CD14-positive monocyte (primary cell): ENCODE results near the gene SLC12A8. TPM values are rescaled to one million over a fixed set of nuclear protein-coding genes. Genes with fewer than 3 reads are reported as not detected.

Experiments
- DNase-seq, 3 donors: peaks; one replicate each; pipeline ENCODE4 v3.0.0-alpha.2; 2011 to 2022
- H2AFZ ChIP-seq: 2 replicates; pipeline ENCODE4 v1.6.0; 2012; ENCODE audit warnings: mild to moderate bottlenecking, low read depth, low read length, inconsistent platforms; ENCODE audit not compliant: insufficient read depth, poor library complexity, severe bottlenecking
- H3K27ac ChIP-seq, 2 donors: 1 replicate in 1 of 2; 2 replicates in 1 of 2; pipeline ENCODE4 v1.5.1; 2012 to 2013; ENCODE audit warnings: low read length in 2 of 2, control low read depth in 1 of 2, inconsistent platforms in 1 of 2, low read depth in 1 of 2, mild to moderate bottlenecking in 1 of 2
- H3K27me3 ChIP-seq, 2 donors: one replicate each; pipeline versions ENCODE4 v1.6.0 to v1.6.1; 2011 to 2013; ENCODE audit warnings: low read length in 2 of 2; ENCODE audit not compliant: control insufficient read depth in 2 of 2, insufficient read depth in 2 of 2
- H3K36me3 ChIP-seq, 2 donors: replicated peaks in 1 of 2; 1 replicate in 1 of 2; 2 replicates in 1 of 2; pipeline versions ENCODE4 v1.5.1 to v1.6.1; 2012 to 2013; ENCODE audit warnings: low read length in 2 of 2, control low read depth in 1 of 2, inconsistent platforms in 1 of 2, mild to moderate bottlenecking in 1 of 2; ENCODE audit not compliant: insufficient read depth in 2 of 2, control insufficient read depth in 1 of 2
- H3K4me1 ChIP-seq, 2 donors: 1 replicate in 1 of 2; 2 replicates in 1 of 2; pipeline versions ENCODE4 v1.5.1 to v1.6.1; 2012 to 2013; ENCODE audit warnings: low read length in 2 of 2, control low read depth in 1 of 2, inconsistent platforms in 1 of 2, mild to moderate bottlenecking in 1 of 2, moderate library complexity in 1 of 2; ENCODE audit not compliant: insufficient read depth in 2 of 2, control insufficient read depth in 1 of 2
- H3K4me2 ChIP-seq: replicated peaks from 2 replicates; pipeline ENCODE3; 2012; ENCODE audit warnings: low read length, moderate library complexity, mild to moderate bottlenecking; ENCODE audit not compliant: poor library complexity, severe bottlenecking; ENCODE audit errors: extremely low read depth
- H3K4me3 ChIP-seq, 3 experiments: fragments of 200-600 bp in 1 of 3; sonication (generic) in 1 of 3; replicated peaks in 1 of 3; 1 replicate in 2 of 3; 2 replicates in 1 of 3; pipeline ENCODE4 v1.5.1; 2011 to 2013; ENCODE audit warnings: low read length in 3 of 3, mild to moderate bottlenecking in 3 of 3, control low read depth in 2 of 3, low read depth in 2 of 3, inconsistent platforms in 1 of 3, moderate library complexity in 1 of 3
- H3K79me2 ChIP-seq: 2 replicates; pipeline ENCODE4 v1.6.0; 2012; ENCODE audit warnings: mild to moderate bottlenecking, control low read depth, inconsistent platforms, low read length, moderate library complexity; ENCODE audit not compliant: insufficient read depth
- H3K9ac ChIP-seq: 2 replicates; pipeline ENCODE4 v1.6.0; 2017; ENCODE audit warnings: low read length, mild to moderate bottlenecking; ENCODE audit not compliant: insufficient read depth, poor library complexity, severe bottlenecking
- H3K9me3 ChIP-seq, 2 donors: replicated peaks in 1 of 2; 1 replicate in 1 of 2; 2 replicates in 1 of 2; pipeline versions ENCODE4 v1.5.1 to v1.6.1; 2012 to 2013; ENCODE audit warnings: low read length in 2 of 2, control low read depth in 1 of 2; ENCODE audit not compliant: control insufficient read depth in 1 of 2, insufficient read depth in 1 of 2
- H4K20me1 ChIP-seq: 2 replicates; pipeline ENCODE4 v1.6.0; 2012; ENCODE audit warnings: mild to moderate bottlenecking, low read length, control low read depth, moderate library complexity; ENCODE audit not compliant: insufficient read depth
- H3K27ac Mint-ChIP-seq, 7 donors: one replicate each; pipeline ENCODE4 v1.8.0; 2020; ENCODE audit warnings: mild to moderate bottlenecking in 7 of 7, mixed read lengths in 7 of 7, moderate library complexity in 6 of 7, inconsistent platforms in 2 of 7
- H3K27me3 Mint-ChIP-seq, 3 donors: one replicate each; pipeline ENCODE4 v1.8.0; 2021 to 2022; ENCODE audit warnings: low read depth in 3 of 3, mild to moderate bottlenecking in 3 of 3, mixed read lengths in 3 of 3, moderate library complexity in 3 of 3, inconsistent platforms in 1 of 3
- H3K36me3 Mint-ChIP-seq, 2 donors: one replicate each; pipeline ENCODE4 v1.8.0; 2020; ENCODE audit warnings: mixed read lengths in 2 of 2, inconsistent platforms in 1 of 2, mild to moderate bottlenecking in 1 of 2
- H3K4me1 Mint-ChIP-seq: one replicate; pipeline ENCODE4 v1.8.0; 2020; ENCODE audit warnings: mild to moderate bottlenecking, mixed read lengths
- H3K4me3 Mint-ChIP-seq, 2 donors: one replicate each; pipeline ENCODE4 v1.8.0; 2020; ENCODE audit warnings: mild to moderate bottlenecking in 2 of 2, mixed read lengths in 2 of 2, moderate library complexity in 1 of 2
- H3K9me3 Mint-ChIP-seq, 7 donors: one replicate each; pipeline ENCODE4 v1.8.0; 2020 to 2022; ENCODE audit warnings: mixed read lengths in 7 of 7, mild to moderate bottlenecking in 6 of 7, moderate library complexity in 6 of 7, inconsistent platforms in 2 of 7
- CTCF ChIP-seq: fragments of 200-600 bp; IDR thresholded peaks from one replicate; pipeline ENCODE4 v1.8.0; 2022; ENCODE audit warnings: antibody characterized with exemption, mild to moderate bottlenecking
- WGBS: methylation state at CpG from one replicate; pipeline ENCODE4 v1.1.5; 2013; ENCODE audit warnings: missing lambda C conversion rate; ENCODE audit not compliant: insufficient coverage; 5-methylcytosine and 5-hydroxymethylcytosine counted together
- intact Hi-C, 2 donors: fragments of 100-400 bp; cut with micrococcal nuclease; formaldehyde crosslinking; loops; one replicate each; pipeline versions ENCODE4 v1.15.0 to v1.15.1; 2023
- polyA plus RNA-seq, 3 donors: library from polyadenylated mRNA; depleted of rRNA in 1 of 3; unstranded in 2 of 3; stranded (reverse) in 1 of 3; fragments of 300-500 nt in 2 of 3; fragments of >200 nt in 1 of 3; fragmentation: Illumina TruSeq in 2 of 3; gene quantifications; 1 replicate in 2 of 3; 2 replicates in 1 of 3; pipeline ENCODE4 v1.2.3, GENCODE V29; 2012 to 2021

Gene SLC12A8
- polyA plus RNA-seq, 3 donors, result 0.23 to 0.46 (median 0.35) TPM

- Histone ChIP-seq H3K79me2 (no peaks in the 10 kb centered on the region), H3K27me3 (no peaks in the 10 kb centered on the region), H3K36me3 (no peaks in the 10 kb centered on the region), H3K4me3 (no peak overlapping the region), H3K4me1 (no peaks in the 10 kb centered on the region), H2AFZ (no peak overlapping the region), H3K4me2 (no peak overlapping the region), H3K27ac (no peak overlapping the region), H3K9ac (no peak overlapping the region), H3K9me3 (no peaks in the 10 kb centered on the region), H4K20me1 (peaks cover 21% of the 10 kb centered on the region)
- 90% methylated on average over 16 of the region's 20 CpGs for WGBS
- Mint-ChIP-seq H3K27me3 (peaks cover 0 to 1% (median 0%) of the 10 kb centered on the region in 3 donors), H3K27ac (peak overlapping the region in 1 of 7 donors; percentile 31), H3K4me3 (no peak overlapping the region), H3K9me3 (no peaks in the 10 kb centered on the region), H3K4me1 (peaks cover 2% of the 10 kb centered on the region), H3K36me3 (peaks cover 0 to 5% of the 10 kb centered on the region in 2 donors)
- no peak for DNase-seq
- no peak for TF ChIP-seq CTCF
- intact Hi-C loops, result no loop called here
Observed at GRCh38 chr3:125043599-125044151, 168.9 kb downstream of the SLC12A8 start.

DNA sequence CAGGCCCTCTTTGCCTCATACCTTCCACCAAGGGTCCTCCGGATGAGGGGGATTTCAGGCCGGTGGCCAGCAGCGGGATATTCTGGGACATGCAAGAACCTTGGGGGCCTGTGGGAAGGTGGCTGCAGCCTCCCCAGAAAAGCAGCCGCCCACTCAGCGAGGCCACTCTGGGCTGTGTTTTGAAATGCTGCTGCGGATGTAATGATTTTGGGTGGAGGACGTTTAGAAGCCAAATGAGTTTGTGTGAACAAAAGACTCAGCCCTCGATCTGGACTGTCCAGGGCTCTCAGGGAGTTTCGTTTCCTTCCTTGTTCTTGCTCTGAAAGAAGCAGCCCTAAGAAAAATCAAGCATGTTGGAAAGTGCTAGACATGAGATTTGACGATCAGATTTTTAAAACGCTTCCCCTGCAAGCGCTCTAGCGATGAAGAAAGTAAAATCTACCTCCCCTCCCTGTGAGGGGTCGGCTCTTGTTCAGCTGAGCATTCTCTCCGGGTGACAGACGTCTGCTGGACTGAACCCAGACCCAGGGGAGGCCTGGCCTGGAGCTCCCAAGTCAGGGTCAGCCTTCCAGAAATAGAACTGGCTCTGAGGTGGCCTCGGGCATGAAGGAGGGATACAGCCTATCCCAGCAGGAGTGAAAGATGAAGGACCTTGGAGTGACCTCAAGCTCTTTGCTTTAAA is 169.7 kb downstream of the SLC12A8 start:
- intact Hi-C loops, result no loop called here

More for the DNA sequence above, 169.7 kb downstream of the SLC12A8 start:
- 94% methylated on average over 15 of the region's 17 CpGs for WGBS
- Mint-ChIP-seq H3K4me1 (peaks cover 2% of the 10 kb centered on the region), H3K9me3 (no peaks in the 10 kb centered on the region), H3K4me3 (no peak overlapping the region), H3K27ac (no peak overlapping the region), H3K36me3 (peaks cover 0 to 3% of the 10 kb centered on the region in 2 donors), H3K27me3 (peaks cover 0 to 2% (median 1%) of the 10 kb centered on the region in 3 donors)
- DNase-seq, result no peak
- Histone ChIP-seq H4K20me1 (peaks cover 14% of the 10 kb centered on the region), H3K4me2 (no peak overlapping the region), H3K36me3 (no peaks in the 10 kb centered on the region), H3K4me3 (no peak overlapping the region), H3K9ac (no peak overlapping the region), H3K4me1 (no peaks in the 10 kb centered on the region), H3K79me2 (no peaks in the 10 kb centered on the region), H3K27ac (no peak overlapping the region), H2AFZ (no peak overlapping the region), H3K9me3 (no peaks in the 10 kb centered on the region), H3K27me3 (no peaks in the 10 kb centered on the region)
- no peak for TF ChIP-seq CTCF
